GM23338 (cell line): ENCODE data around the gene DLG5. TPM values are rescaled to one million over a fixed set of nuclear protein-coding genes. Genes with fewer than 3 reads are reported as not detected.

Experiments
- ATAC-seq: fragments of 200-7000 bp; cut with Tn5 transposase; 3 replicates; pipeline ENCODE4 v1.9.1; 2020
- DNase-seq: peaks from one replicate; pipeline ENCODE4 v3.0.0-alpha.2; 2015; ENCODE audit warnings: low spot score
- H2AFZ ChIP-seq: fragments of 200-600 bp; sonication (generic); 2 replicates; pipeline ENCODE4 v1.8.0; 2016; ENCODE audit warnings: antibody characterized with exemption, mild to moderate bottlenecking, moderate library complexity
- H3F3A ChIP-seq: fragments of 200-600 bp; sonication (generic); replicated peaks from 2 replicates; pipeline ENCODE4 v1.8.0; 2017; ENCODE audit warnings: antibody characterized with exemption, mixed run types, low read depth
- H3K27ac ChIP-seq: fragments of 200-600 bp; sonication (generic); 2 replicates; pipeline ENCODE4 v1.6.1; 2016; ENCODE audit warnings: low read depth
- H3K27me3 ChIP-seq: fragments of 200-600 bp; sonication (generic); 2 replicates; pipeline ENCODE4 v1.8.0; 2016; ENCODE audit warnings: mild to moderate bottlenecking, mixed run types, moderate library complexity; ENCODE audit not compliant: insufficient read depth
- H3K36me3 ChIP-seq: fragments of 200-600 bp; sonication (generic); 2 replicates; pipeline ENCODE4 v1.8.0; 2016; ENCODE audit warnings: mild to moderate bottlenecking; ENCODE audit not compliant: insufficient read depth
- H3K4me1 ChIP-seq: fragments of 200-600 bp; sonication (generic); 2 replicates; pipeline ENCODE4 v1.8.0; 2016; ENCODE audit warnings: mild to moderate bottlenecking, moderate library complexity; ENCODE audit not compliant: insufficient read depth
- H3K4me2 ChIP-seq: fragments of 200-600 bp; sonication (generic); 2 replicates; pipeline ENCODE4 v1.7.1; 2017; ENCODE audit warnings: mixed run types
- H3K4me3 ChIP-seq: fragments of 200-600 bp; sonication (generic); 2 replicates; pipeline ENCODE4 v1.6.1; 2016; ENCODE audit warnings: mixed run types
- H3K79me2 ChIP-seq: fragments of 200-600 bp; sonication (generic); replicated peaks from 2 replicates; pipeline ENCODE4 v1.8.0; 2017; ENCODE audit warnings: mild to moderate bottlenecking; ENCODE audit not compliant: insufficient read depth
- H3K9me2 ChIP-seq: fragments of 200-600 bp; sonication (generic); 2 replicates; pipeline ENCODE4 v1.8.0; 2017; ENCODE audit not compliant: insufficient read depth
- H4K20me1 ChIP-seq: fragments of 200-600 bp; sonication (generic); replicated peaks from 2 replicates; pipeline ENCODE4 v1.8.0; 2017; ENCODE audit warnings: mild to moderate bottlenecking; ENCODE audit not compliant: insufficient read depth
- H3K27ac Mint-ChIP-seq: 2 replicates; pipeline ENCODE4 v1.8.0; 2020; ENCODE audit warnings: inconsistent platforms, mild to moderate bottlenecking, moderate library complexity, mixed read lengths
- H3K27me3 Mint-ChIP-seq: 3 replicates; pipeline ENCODE4 v1.8.0; 2022; ENCODE audit warnings: low read depth, mild to moderate bottlenecking, moderate library complexity, mixed read lengths, inconsistent platforms; ENCODE audit not compliant: insufficient read depth, poor library complexity
- H3K36me3 Mint-ChIP-seq: 3 replicates; pipeline ENCODE4 v1.8.0; 2021; ENCODE audit warnings: low read depth, mild to moderate bottlenecking, inconsistent platforms, moderate library complexity, mixed read lengths
- H3K4me1 Mint-ChIP-seq: 3 replicates; pipeline ENCODE4 v1.8.0; 2020; ENCODE audit warnings: mild to moderate bottlenecking, inconsistent platforms, mixed read lengths
- H3K4me3 Mint-ChIP-seq: 3 replicates; pipeline ENCODE4 v1.8.0; 2021; ENCODE audit warnings: moderate library complexity, mild to moderate bottlenecking, inconsistent platforms, mixed read lengths
- H3K9me3 Mint-ChIP-seq: 3 replicates; pipeline ENCODE4 v1.8.0; 2020; ENCODE audit warnings: moderate library complexity, mild to moderate bottlenecking, inconsistent platforms, mixed read lengths
- CREB1 ChIP-seq: fragments of 250-450 bp; sonication (Bioruptor Pico); IDR thresholded peaks from 2 replicates; pipeline ENCODE4 v1.5.0; 2020; ENCODE audit warnings: low read depth, mild to moderate bottlenecking, moderate library complexity
- EZH2 ChIP-seq: fragments of 200-600 bp; sonication (generic); IDR thresholded peaks from one replicate; pipeline ENCODE4 v1.8.0; 2017; ENCODE audit warnings: antibody characterized with exemption, mild to moderate bottlenecking, low read depth; ENCODE audit not compliant: unreplicated experiment
- EZH2phosphoT487 ChIP-seq: fragments of 200-600 bp; sonication (generic); IDR thresholded peaks from one replicate; pipeline ENCODE4 v1.8.1; 2018; ENCODE audit warnings: antibody characterized with exemption; ENCODE audit not compliant: unreplicated experiment
- JUNB ChIP-seq: IDR thresholded peaks from one replicate; pipeline ENCODE4 v1.6.1; 2016; ENCODE audit warnings: antibody characterized with exemption; ENCODE audit not compliant: unreplicated experiment
- POLR2AphosphoS5 ChIP-seq: IDR thresholded peaks from 2 replicates; pipeline ENCODE4 v1.6.1; 2016; ENCODE audit warnings: antibody characterized with exemption, low read depth
- REST ChIP-seq: IDR thresholded peaks from one replicate; pipeline ENCODE4 v1.6.1; 2018; ENCODE audit warnings: antibody characterized with exemption; ENCODE audit not compliant: unreplicated experiment
- ZNF114 ChIP-seq: fragments of 250-450 bp; sonication (Bioruptor Pico); IDR thresholded peaks from 2 replicates; pipeline ENCODE4 v1.5.0; 2020; ENCODE audit warnings: mild to moderate bottlenecking, moderate library complexity
- ZNF331 ChIP-seq: fragments of 250-450 bp; sonication (Bioruptor Pico); IDR thresholded peaks from 2 replicates; pipeline ENCODE4 v1.5.0; 2020; ENCODE audit warnings: low read depth, mild to moderate bottlenecking, moderate library complexity
- ZNF462 ChIP-seq: fragments of 250-450 bp; sonication (Bioruptor Pico); IDR thresholded peaks from 2 replicates; pipeline ENCODE4 v1.5.0; 2020; ENCODE audit warnings: mild to moderate bottlenecking, moderate library complexity
- polyA plus RNA-seq: library from polyadenylated mRNA; unstranded; fragments of >200 nt; fragmentation: Nextera tagmentation; extraction: Ambion mirVana; gene quantifications from 2 replicates; pipeline ENCODE4 v1.2.1, GENCODE V29; 2016
- total RNA-seq: library from RNA; depleted of rRNA; stranded (reverse); fragments of >200 nt; shearing (Covaris generic); gene quantifications from 2 replicates; pipeline ENCODE4 v1.2.3, GENCODE V29; 2014

Gene DLG5
- total and polyA plus RNA-seq, 2 experiments from 2014 or later = 7.4 to 66.6 TPM

GRCh38 chr10:77972148-77972547 is 45.6 kb upstream of the DLG5 start:
- Mint-ChIP-seq H3K27me3 (peaks cover 5% of the 10 kb centered on the region), H3K36me3 (peaks cover 15% of the 10 kb centered on the region; the same call in 2 of the 3 replicates), H3K9me3 (no peaks in the 10 kb centered on the region; the same call in 2 of the 3 replicates), H3K4me3 (no peak overlapping the region), H3K4me1 (peaks cover 12% of the 10 kb centered on the region; the same call in 2 of the 3 replicates), H3K27ac (no peak overlapping the region)
- Histone ChIP-seq H4K20me1 (no peaks in the 10 kb centered on the region; the same call in 1 of the 2 replicates), H3K9me2 (no peaks in the 10 kb centered on the region), H3K4me3 (no peak overlapping the region), H3K27me3 (no peaks in the 10 kb centered on the region), H2AFZ (no peak overlapping the region), H3K79me2 (no peaks in the 10 kb centered on the region), H3K4me2 (no peak overlapping the region), H3K27ac (no peak overlapping the region), H3F3A (peaks cover 10% of the 10 kb centered on the region; the same call in 1 of the 2 replicates), H3K36me3 (peaks cover 9% of the 10 kb centered on the region; the same call in 1 of the 2 replicates), H3K4me1 (peaks cover 3% of the 10 kb centered on the region; the same call in 1 of the 2 replicates)
- ATAC-seq (peak; percentile 14; the same call in 1 of the 3 replicates), DNase-seq (no peak)
- TF ChIP-seq POLR2AphosphoS5 (no peak), REST (no peak), ZNF331 (CRISPR knock-in tag) (no peak), JUNB (no peak), ZNF462 (CRISPR knock-in tag) (no peak), ZNF114 (CRISPR knock-in tag) (no peak), EZH2 (no peak), CREB1 (CRISPR knock-in tag) (no peak), EZH2phosphoT487 (no peak)
